ENCODE measurements around the gene SYCP2L.

GRCh38 chr6:10999994-11000393 lies 113.1 kb downstream of the SYCP2L start:
- TF ChIP-seq CTCF (IDR thresholded peaks at IDR 0.05) (no peak), EZH2 (IDR thresholded peaks at IDR 0.05; ENCODE audit: borderline replicate concordance, insufficient read depth, low read depth, low read length, poor library complexity, severe bottlenecking) (no peak)

Measured in B cell (primary cell).